HG02759 (cell line): ENCODE measurements around the gene RAB10.
A peak's percentile ranks its signal among the peaks of the same experiment; 100 is the strongest.
"Not testable (repeated sequence)": the region's sequence is repeated elsewhere in the genome, so short reads cannot be mapped to it uniquely, and the experiment has no call there.

Experiments
- ATAC-seq: cut with Tn5 transposase; IDR thresholded peaks from one replicate; pipeline ENCODE4 v1.9.1; 2021; ENCODE audit warnings: mild to moderate bottlenecking, moderate library complexity; ENCODE audit not compliant: unreplicated experiment

RAB10 gene

DNA sequence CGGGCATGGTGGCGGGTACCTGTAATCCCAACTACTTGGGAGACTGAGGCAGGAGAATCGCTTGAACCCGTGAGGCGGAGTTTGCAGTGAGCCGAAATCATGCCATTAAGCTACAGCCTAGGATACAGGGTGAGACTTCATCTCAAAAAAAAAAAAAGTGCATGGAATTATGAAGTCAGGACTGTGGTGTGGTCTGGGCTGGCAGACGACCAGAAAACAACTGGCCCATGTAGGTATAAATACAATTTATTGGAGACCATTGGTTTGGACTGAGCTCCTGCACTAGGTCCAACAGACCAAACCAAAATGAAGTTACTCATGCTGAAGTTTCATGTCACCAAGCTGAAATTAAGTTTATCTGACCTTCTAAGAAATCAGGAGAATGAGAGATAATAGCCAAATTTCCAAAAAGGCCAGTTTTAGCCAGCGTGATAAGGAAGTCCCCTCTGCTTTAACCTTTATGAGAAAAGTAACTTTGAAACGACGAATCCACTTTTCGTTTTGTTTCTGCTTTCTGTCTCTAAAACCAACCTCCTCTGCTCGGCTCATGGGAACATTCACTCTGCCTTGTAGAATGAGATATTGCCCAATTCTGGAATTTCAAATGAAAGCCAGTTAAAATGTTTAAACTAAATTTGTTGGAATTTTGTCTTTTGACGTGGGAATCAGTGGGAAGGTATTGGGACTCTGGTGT is 17.7 kb upstream of the RAB10 start:
- ATAC-seq, result no peak

DNA sequence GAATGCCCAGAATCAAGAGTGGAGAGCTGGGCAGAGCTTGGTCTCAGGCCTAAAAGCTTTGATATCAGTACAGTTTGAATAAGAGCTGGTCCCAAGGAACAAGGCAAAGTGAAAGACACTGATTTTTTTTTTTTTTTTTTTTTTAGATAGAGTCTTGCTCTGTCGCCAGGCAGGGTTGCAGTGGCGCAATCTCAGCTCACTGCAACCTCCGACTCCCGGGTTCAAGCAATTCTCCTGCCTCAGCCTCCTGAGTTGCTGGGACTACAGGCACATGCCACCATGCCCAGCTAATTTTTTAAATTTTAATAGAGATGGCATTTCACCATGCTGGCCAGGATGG is 17.2 kb upstream of the RAB10 start:
- ATAC-seq, result not testable (repeated sequence)

DNA sequence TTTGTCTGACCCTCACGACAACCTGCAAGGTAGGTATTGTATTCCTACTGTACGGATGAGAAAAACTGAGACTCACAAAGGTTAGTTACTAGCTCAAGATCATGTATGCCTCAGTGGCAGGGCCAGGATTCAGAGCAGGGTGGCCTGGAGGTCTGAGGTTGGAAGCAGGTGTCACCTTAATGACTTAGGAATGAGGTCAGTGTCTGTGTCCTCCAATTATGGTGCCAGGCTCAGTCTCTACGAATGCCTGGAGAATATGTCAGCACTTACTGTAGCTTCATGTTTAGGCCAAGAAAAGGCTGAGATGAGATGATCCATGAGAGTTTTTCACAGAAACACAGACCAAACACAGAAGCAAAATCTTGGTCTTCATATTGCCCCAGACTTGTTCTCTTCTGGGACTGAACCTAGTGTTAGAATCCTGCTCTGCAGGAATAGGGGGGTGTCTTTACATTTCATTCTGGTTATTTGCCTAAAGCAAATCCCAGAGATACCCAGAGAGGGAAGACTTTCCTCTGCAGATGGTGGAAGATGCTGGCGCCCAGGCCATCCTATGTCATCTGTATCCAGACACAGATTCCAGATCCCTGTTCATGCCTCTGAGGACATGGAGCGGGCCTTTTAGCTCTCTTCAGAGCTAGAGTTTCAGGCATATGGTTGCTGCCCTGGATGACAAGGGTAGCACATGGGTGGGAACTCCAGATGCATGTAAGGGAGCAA is 16.3 kb upstream of the RAB10 start:
- ATAC-seq, result no peak

DNA sequence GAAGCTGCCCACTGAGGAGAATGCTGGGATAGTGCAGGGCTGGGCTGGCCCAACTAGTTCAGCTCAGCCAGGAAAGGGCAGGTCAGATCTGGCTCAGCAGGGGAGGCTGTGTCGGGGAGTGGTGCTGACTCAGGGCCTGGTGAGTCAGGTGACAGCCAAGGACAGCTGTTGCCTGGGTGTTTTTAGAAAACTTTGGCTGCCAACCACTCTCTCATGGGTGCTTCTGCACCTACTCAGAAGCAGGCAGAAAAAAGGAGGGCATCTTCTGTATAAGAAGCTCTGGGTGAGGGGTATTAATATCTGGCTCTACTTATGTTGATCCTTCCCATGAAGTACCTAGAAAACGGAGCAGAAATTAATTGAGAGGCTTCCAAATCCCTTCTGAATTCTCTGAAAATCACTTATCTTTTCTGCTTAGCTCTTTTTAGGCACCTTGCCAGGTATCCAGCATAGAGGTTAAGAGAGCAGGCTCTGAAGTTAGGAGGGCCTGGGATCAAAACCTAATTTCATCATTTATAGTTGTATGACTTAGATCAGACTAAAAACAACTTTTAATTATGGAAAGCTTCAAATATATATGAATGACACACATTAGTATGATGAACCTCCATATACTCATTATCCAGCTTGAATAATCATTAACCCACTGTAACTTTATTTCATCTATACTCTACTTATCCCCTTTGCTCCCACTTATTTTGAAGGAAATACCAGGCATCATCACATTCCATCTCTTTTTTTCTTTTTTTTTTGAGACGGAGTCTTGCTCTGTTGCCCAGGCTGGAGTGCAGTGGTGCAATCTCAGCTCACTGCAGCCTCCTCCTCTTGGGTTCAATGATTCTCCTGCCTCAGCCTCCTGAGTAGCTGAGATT is 15.5 kb upstream of the RAB10 start:
- peak; percentile 75 for ATAC-seq

DNA sequence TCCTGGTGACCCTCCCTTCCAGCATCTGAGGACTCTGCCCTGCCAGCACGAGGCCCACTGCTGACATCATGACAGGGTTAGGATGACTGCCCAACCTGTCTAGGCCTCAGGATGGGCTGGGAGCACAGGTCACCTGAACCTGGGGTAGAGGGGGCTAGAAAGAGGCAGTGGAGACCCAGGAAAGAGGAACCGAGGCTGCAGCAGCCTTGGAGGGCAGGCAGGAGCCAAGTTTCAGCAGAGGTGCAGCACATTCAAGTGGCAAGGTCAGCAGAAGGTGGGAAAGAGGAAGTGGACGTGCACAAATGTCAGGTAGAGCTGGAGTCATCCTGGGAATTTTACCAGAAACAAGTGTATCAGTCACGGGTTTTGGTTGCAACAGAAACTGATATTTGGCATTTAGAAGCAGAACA is 13.6 kb upstream of the RAB10 start:
- no peak for ATAC-seq

DNA sequence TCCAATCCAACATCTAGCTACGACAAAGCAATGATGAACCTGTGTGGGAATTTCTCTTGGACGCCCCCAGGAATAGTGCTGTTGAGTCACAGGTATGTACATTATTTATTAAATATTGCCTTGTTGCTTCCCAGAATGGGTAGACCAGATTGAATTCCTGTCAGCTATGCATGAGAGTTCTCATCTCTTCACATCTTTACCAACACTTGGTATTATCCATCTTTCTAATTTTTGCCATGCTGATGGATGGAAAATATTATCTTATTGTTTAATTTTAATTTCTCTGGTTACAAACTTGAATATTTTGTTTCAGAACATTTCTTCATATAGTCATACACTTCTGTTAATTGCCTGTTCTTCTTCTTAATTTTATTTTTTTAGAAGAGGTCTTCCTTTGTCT is 9.6 kb upstream of the RAB10 start:
- ATAC-seq, result no peak

DNA sequence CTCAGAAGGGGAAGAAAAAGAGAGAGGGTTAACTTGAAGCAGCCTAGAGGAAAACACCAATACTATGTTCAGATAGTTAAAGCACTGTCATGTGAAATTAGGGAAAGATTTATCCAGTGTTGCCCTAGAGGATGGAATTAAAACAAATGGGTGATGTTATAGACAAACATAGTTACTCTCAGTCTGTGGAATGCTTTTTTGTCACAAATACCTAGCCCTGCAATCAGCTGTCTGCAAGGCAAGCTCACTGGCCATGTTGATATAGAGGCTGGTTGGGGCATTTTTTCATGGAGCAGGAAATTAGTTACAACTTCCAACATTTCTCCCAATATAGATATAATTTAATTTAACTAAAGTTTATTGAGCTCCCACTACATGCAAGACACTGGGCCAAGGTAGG is 8.4 kb upstream of the RAB10 start:
- no peak for ATAC-seq

DNA sequence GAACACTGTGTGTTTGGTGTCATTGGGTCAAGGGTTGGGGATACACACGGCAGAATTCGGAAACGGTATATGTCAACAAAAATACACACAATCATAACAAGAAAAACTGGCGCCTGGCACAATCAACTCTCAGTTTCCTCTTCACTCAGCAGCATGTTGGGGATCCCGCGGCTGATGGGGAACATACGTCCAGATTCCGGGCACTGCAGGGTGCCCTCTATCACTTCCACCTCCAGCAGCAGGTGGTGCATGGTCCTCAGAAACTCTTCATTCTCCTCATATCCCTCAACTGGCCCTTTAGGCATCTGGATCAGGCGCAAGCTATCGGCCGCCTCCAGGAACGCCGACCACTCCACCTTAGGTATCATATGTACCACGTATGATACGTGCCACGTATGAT is 5.8 kb upstream of the RAB10 start:
- not testable (repeated sequence) for ATAC-seq

DNA sequence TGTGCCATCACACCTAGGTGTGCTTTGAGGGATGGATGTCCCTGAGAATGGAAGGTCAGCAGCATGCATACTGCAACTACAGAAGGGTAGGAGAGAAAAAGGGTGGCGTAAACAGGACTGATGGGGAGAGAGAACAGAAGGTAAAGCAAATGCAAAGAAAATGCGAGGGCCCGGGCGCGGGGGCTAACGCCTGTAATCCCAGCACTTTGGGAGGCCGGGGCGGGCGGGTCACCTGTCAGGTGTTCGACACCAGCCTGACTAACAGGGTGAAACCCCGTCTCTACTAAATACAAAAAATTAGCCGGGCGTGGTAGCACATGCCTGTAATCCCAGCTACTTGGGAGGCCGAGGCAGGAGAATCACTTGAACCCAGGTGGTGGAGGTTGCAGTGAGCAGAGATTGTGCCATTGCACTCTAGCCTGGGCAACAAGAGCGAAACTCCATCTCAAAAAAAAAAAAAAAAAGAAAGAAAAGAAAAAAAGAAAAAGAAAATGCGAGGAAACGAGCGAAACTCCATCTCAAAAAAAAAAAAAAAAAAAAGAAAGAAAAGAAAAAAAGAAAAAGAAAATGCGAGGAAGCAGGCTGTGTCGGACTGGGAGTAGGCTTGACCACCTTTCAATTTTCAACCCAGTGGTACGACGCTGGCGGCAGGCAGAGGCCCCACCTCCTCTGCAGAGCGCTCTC is 1.2 kb upstream of the RAB10 start:
- peak; percentile 9 for ATAC-seq

DNA sequence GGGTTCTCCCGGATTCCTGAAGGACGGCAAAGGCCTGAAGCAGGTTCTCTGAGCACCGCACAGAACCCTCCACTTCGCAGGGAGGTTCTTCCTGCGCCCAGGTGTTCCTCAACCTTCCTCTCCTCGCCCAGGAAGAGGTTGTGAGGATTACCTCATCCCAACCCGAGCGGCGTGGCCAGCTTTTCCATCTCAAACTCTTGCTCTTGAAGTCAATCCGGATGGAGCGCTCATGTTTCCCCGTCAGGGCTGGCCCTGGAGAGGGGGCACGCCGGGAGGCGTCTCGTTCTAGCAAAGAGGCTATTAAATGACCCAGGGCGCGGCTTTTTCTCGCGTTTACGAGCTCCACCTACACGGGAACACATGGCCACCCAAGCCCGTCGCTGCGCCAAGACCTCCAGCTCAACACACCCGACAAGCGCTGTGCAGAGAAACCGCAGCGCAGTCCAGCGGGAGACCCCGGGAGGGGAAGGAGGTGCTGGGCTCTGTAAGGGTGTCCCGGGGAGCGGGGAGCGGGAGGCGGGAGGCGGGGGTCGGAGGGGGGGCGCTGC is 540 bp upstream of the RAB10 start:
- peak; percentile 24 for ATAC-seq

DNA sequence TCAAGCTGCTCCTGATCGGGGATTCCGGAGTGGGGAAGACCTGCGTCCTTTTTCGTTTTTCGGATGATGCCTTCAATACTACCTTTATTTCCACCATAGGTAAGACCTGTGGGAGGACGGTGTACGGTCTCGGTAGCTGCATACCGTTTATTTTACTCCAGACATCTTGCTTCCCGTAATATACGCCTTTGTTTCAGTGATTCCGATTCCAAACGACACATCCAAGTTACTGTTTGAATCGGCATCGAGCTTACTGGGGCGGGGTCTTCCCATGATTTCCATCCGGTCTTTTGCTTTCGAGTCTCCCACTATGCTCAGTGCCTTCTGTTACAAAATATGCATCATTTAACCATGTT is 731 bp downstream of the RAB10 start:
- no peak for ATAC-seq

DNA sequence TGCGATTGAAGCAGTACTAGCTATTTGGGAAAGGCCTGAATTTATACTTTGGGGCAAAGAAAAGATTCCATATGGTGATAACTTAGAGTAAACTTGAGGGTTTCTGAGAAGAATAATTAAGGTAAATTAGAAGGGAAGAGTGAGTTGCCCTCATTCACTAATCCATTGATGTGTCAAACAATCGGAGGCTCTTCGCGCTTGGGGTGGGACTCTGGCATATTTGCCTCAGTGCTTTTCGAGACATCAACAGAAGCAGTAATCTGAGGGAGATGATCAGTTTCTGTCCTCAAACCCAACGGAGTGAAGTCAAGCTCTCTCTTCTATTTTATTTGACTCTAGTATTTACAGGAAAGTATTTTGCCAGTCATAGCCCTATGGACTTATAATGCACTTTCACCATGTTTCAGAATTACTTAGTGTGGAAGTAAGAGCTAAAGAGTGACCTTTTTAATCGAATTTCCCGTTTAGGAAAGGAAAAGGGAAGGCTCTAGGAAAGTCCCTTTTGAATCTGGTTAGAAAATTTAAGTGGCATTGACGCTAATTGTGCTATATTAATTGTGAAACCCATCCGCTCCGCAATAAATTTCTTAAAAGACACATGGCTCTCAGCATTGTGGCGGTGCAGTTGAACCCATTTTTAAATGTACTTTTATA is 1.3 kb downstream of the RAB10 start:
- no peak for ATAC-seq

DNA sequence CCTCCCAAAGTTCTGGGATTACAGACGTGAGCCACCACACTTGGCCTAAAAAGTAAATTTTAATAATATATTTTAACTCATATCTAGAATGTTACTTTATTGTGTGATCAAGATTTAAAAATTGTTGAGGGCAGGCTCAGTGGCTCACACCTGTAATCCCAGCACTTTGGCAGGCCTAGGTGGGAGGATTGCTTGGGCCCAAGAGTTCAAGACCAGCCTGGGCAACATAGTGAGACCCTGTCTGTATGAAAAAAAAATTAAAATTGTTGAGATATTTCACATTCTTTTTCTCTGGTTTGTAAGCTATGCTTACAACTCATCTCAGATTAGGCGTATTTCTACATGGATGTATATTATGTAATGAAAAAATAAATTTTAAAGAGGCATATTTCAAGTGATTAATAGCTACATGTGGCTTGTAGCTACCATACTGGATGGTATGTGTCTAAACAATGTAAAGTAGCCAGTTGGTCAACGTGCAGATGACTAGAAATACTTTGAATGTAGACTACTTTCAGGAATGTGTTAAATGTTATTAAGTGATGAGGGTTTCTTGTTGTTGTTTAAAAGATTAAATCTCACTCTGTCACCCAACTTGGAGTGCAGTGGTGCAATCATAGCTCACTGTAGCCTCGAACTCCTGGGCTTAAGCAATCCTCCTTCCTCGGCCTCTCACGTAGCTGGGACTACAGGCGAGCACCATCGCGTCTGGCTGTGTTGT is 5.9 kb downstream of the RAB10 start:
- no peak for ATAC-seq

DNA sequence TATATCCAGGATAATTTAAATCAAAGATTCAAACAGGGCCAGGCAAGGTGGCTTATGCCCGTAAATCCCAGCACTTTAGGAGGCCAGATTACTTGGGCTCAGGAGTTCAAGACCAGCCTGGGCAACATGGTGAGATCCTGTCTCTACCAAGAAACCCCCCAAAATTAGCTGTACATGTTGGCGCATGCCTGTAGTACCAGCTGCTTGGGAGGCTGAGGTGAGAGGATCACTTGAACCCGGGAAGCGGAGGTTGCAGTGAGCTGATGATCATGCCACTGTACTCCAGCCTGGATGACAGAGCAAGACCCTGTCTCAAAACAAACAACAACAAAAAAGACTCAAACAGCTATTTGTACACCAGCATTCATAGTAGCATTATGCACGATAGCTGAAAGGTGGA is 9.2 kb downstream of the RAB10 start:
- no peak for ATAC-seq

DNA sequence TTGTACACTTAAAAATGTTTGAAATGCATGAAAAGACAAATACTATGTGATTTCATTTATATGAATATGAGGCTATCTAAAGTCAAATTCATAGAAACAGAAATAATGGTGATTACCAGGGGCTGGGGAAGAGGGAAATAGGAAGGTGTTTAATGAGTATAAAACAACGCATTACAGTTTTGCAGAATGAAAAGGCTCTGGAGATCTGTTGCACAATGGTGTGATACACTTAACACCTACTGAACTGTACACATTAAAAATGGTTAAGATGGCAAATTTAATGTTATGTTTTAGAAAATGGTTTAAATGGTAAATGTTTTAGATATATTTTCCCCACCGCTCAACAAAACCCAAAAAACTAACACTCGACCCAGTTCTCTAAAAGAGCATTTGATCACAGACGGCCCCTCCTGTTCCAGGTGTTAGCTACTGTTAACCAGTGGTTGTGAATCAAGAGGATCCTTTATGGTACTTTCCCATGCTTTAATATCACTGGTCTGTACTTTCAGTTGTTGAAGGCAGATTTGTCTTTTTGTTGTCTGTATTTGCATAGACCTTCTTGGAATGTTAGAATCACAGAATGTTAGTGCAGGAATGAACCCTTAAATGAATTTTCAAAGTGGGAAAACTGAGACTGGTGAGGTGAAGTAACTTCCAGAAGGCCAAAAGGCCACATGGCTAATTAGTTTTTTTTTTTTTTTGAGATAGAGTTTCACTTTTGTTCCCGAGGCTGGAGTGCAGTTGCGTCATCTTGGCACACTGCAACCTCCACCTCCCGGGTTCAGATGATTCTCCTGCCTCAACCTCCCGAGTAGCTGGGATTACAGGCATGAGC is 10.2 kb downstream of the RAB10 start:
- ATAC-seq, result no peak

DNA sequence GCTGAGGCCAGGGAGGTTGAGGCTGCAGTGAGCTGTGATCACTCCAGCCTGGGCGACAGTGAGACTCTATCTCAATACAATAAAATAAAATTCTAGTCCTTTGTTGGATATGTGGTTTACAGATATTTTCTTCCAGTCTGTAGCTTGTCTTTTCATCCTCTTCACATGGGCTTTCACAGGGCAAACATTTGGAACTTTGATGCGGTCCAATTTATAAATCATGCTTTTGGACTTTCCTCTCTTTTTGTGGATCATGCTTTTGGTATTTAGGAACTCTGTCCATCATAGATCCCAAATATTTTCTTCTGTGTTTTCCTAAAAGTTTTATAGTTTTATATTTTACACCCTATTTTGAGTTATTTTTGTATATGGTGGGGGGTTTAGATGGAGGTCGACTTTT is 14.9 kb downstream of the RAB10 start:
- ATAC-seq, result no peak

DNA sequence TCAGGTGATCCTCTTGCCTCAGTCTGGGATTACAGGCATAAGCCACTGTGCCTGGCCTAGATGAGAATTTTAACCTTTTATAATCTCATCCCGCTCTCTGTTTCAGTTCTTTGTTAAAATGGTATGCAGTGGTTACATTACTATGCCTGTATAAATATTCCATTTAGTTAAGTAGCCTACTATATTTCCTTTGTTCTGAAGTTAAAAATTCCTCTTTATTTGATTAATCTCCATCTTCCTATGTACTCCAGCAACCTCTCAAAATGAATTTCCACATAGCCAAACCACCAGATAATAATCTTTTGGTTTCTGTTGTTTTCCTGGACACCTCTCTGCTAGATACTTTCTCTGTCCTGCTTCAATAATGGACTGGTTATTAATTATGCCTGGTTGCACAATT is 15.8 kb downstream of the RAB10 start:
- ATAC-seq, result no peak

DNA sequence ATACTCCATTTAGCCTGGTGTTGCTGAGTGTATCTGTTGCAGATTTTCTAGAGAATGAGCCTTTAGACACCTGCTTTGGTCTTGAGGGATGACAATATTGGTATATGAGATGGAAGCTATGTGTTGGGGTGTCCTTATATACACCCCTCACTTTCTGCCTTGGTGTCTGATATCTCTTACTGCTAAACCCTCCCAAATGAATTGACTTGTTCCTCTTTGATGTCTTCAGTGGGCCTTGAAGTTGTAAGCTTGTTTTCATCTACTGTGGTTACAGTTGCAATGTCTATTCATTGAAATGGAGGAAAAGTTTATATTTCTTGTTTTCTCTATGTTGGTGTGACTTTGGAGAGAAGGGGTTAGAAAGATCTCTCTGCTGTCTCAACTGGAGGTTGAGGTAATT is 18.9 kb downstream of the RAB10 start:
- ATAC-seq, result no peak
